DOHH2 (cell line): Measurements from ENCODE around the gene LOXL4.

Source experiments
- EZH2phosphoT487 ChIP-seq: fragments of 200-600 bp; sonication (generic); IDR thresholded peaks from 2 replicates; pipeline ENCODE4 v1.6.1; 2017; ENCODE audit warnings: borderline replicate concordance, mild to moderate bottlenecking, antibody characterized with exemption, low read length, moderate library complexity, mixed read lengths
- TF ChIP-seq, protein P1 (sequence below): fragments of 200-600 bp; sonication (generic); IDR thresholded peaks from one replicate; pipeline ENCODE4 v1.5.1; 2014; ENCODE audit warnings: antibody characterized with exemption, mild to moderate bottlenecking, low read depth, low read length; ENCODE audit not compliant: poor library complexity, severe bottlenecking

DNA sequence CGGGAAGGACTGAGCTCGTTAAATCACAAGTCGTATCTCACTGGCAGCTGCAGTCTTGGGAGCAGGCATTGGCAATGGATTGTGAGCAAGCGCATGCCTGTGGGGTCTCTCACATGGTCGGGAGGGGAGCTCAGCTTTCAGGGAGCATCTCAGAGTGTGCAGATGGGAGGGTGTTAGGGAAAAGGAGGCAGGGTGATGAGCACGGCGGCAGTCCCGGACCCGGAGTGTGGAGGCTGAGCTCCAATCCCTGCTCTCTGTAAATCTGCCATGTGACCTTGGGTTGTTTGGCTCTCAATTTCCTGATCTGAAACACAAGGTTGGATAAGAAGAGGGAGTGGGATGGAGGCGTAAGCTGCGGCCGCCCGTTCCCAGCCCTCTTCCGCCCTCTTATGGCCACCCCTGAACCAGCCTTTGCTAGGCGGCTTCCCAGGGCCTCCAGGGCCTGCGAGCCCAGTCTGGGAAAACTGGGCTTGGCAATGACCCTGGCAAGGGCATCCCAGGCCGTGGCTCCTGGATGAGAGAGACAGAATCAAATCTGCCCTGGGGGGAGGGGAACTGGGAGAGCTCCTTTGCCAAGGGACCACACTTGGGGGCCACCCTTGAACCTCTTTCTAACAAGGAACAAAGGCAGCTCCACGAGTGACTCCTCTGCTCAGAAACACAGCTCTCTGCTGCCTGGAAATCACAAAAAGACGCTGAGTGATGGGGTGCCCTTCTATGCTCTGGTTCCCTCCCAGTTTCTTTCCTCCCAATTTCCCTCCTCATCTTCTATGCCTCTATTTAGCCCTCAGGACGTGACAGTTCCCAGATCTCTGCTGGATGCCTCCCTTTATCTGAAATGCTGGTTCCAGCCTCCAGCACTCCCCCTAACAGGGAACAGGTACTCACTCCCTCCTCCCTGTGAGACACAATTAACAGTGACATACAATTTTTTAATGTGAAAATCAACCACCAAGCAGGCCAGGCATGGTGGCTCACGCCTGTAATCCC is 41.7 kb upstream of the LOXL4 start:
- TF ChIP-seq, protein P1, sequence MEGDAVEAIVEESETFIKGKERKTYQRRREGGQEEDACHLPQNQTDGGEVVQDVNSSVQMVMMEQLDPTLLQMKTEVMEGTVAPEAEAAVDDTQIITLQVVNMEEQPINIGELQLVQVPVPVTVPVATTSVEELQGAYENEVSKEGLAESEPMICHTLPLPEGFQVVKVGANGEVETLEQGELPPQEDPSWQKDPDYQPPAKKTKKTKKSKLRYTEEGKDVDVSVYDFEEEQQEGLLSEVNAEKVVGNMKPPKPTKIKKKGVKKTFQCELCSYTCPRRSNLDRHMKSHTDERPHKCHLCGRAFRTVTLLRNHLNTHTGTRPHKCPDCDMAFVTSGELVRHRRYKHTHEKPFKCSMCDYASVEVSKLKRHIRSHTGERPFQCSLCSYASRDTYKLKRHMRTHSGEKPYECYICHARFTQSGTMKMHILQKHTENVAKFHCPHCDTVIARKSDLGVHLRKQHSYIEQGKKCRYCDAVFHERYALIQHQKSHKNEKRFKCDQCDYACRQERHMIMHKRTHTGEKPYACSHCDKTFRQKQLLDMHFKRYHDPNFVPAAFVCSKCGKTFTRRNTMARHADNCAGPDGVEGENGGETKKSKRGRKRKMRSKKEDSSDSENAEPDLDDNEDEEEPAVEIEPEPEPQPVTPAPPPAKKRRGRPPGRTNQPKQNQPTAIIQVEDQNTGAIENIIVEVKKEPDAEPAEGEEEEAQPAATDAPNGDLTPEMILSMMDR = peak; percentile 64
- no peak for TF ChIP-seq EZH2phosphoT487
